Measurements from ENCODE around the gene FAM217A.

The FAM217A gene

DNA sequence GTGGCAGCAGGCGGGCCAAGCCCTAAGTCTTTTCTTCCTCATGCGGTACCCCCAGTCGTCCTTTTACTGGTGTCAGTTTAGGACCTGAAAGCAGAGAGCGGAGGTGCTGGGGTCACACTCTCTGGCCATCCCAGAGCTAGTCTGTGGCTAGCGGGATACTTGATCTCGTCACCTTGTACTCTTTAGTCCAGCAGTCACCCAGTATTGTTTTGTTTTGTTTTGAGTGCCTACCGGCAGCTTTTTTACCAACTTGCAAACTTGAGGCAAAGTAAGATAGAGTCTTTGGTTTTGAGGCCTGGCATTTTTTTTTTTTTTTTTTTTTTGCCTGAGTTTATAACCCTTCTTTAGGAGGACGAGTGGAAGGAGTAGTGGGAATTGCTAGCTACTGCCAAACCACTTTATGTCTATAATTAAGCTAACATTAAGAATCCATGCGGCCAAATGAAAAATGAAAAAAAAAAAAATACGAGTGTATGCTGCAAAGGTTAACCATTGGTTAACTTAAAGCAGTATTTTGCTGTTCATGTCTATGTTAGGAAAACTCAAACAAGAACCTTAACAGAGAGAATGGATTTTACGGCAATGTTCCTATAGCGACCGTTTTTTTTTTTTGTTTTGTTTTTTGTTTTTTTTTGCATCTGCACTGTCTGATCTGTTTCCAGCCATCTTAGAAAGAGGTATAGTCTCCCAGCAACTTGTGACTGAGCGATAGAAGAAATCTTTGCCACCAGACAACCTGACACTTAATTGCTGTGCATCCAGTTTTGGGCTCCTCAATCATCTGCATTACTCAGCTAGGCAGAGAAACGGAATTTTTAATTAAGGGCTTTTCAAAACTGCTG, 56.9 kb downstream of the FAM217A start:
- DNase-seq (ENCODE audit: low read depth in 3 of 3): no peak

DNA sequence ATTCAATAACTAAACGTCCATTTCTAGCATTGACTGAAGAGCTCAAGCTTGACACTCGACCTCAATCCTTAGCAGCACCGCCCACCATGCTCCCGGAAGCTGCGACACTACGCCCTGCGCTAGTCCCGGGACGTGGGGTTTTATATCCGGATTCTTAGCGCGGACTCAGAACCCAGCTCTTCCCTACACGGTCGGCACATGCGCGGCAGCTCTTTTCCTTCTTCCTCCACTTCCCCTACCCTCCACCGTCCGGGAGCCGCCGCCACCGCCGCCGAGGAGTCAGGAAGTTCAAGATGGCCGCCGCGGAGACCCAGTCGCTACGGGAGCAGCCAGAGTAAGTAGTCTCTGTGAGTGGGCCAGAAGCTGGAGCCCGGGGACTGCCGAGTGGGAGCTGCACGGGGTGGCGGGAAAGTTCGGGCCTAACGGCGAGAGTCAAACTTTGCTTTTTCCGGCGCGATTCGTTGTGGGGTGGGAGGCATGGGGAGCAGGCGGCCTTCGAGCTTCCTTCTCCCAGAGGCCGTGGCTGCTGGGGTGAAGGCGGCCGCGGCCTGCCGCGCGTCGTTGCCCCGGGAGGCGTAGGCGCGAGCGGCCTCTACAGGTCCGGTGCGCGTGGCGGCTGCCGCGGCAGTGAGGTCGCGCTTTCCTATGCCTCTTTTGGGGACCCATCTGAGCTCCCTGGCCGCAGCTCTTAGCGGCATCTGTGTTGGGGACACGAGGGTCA, 57.6 kb downstream of the FAM217A start:
- peak; percentile 70 to 77 (median 75) for DNase-seq (ENCODE audit: low read depth in 3 of 3)

GRCh38 chr6:4020822-4021132, 58.2 kb downstream of the FAM217A start:
- DNase-seq (ENCODE audit: low read depth in 3 of 3): no peak

- no peak for DNase-seq (ENCODE audit: low read depth in 3 of 3)
Measured at GRCh38 chr6:4018924-4019236, 60.1 kb downstream of the FAM217A start.
